Kidney epithelial cell (primary cell): Measurements from ENCODE around the gene MYO1C. TPM values are rescaled to one million over a fixed set of nuclear protein-coding genes. Genes with fewer than 3 reads are reported as not detected.

Source experiments
- DNase-seq: peaks from one replicate; pipeline ENCODE4 v3.0.0-alpha.2; 2010; ENCODE audit warnings: low read depth
- H3K27me3 ChIP-seq: 2 replicates; pipeline ENCODE4 v1.6.0; 2011; ENCODE audit warnings: low read length; ENCODE audit not compliant: control insufficient read depth, insufficient read depth
- H3K36me3 ChIP-seq: 2 replicates; pipeline ENCODE4 v1.5.1; 2011; ENCODE audit warnings: low read length; ENCODE audit not compliant: control insufficient read depth, insufficient read depth
- H3K4me3 ChIP-seq: 2 replicates; pipeline ENCODE4 v1.5.1; 2011; ENCODE audit warnings: low read depth, mild to moderate bottlenecking, control low read depth, low read length
- total RNA-seq: library from RNA; depleted of rRNA; stranded (reverse); fragments of >200 nt; gene quantifications from 2 replicates; pipeline ENCODE4 v1.2.3, GENCODE V29; 2015
- TF ChIP-seq, protein P1 (sequence below): IDR thresholded peaks from 2 replicates; pipeline ENCODE4 v1.5.1; 2011; ENCODE audit warnings: mild to moderate bottlenecking, moderate library complexity, low read length, control low read depth, inconsistent platforms; ENCODE audit not compliant: insufficient read depth, poor library complexity, severe bottlenecking

Gene MYO1C
- total RNA-seq, 1 donor from 2014 or later, result 131 TPM

DNA sequence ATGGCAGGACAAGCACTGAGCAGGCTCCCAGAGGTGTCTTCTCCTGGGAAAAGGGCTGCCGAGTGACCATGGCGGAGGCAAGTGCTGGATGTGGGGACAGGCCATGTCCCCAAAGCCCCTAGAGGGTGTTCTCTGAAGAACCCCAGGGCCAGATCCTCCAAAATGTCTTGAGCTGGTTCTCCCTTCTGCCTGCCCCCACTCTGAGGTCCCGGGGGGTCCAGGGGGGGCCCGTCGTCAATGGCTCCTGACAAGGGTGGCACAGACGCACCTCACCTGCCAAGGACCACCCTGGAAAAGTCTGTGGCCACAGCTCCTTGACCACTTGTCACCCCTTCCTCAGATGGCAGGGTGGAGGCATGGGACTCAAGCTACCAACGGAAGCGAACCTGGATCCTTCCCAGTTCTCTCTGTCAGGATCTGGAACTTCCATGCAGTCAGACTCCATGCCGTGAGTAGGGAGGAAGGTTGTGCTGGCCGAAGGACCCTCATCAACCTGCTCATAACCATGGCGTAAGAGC lies 2.3 kb upstream of the MYO1C start:
- DNase-seq, result no peak
- Histone ChIP-seq H3K27me3 (no peaks in the 10 kb centered on the region), H3K4me3 (no peak overlapping the region), H3K36me3 (no peaks in the 10 kb centered on the region)
- TF ChIP-seq, protein P1, sequence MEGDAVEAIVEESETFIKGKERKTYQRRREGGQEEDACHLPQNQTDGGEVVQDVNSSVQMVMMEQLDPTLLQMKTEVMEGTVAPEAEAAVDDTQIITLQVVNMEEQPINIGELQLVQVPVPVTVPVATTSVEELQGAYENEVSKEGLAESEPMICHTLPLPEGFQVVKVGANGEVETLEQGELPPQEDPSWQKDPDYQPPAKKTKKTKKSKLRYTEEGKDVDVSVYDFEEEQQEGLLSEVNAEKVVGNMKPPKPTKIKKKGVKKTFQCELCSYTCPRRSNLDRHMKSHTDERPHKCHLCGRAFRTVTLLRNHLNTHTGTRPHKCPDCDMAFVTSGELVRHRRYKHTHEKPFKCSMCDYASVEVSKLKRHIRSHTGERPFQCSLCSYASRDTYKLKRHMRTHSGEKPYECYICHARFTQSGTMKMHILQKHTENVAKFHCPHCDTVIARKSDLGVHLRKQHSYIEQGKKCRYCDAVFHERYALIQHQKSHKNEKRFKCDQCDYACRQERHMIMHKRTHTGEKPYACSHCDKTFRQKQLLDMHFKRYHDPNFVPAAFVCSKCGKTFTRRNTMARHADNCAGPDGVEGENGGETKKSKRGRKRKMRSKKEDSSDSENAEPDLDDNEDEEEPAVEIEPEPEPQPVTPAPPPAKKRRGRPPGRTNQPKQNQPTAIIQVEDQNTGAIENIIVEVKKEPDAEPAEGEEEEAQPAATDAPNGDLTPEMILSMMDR, result no peak

DNA sequence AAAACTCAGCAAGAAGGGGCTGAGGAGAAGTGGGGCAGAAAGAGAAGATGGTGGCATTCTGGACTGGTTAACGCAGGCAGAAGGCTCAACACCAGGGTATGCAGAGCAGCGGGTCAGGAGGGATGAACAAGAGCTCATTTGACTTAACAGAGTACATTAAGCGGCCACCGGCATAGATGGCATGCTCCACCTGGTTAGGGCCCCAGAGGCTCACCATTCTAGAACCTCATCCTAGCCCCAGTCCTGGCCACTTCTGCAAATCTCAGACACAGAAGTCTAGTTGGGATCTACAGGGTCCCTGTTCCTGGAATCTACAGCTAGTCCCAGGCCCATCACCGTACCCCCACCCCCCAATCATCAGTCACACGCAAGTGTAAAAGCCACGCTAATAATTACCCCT lies 1.7 kb upstream of the MYO1C start:
- no peaks in the 10 kb centered on the region for H3K27me3 ChIP-seq
- no peak for DNase-seq
- H3K36me3 ChIP-seq, result no peaks in the 10 kb centered on the region
- TF ChIP-seq, protein P1, result no peak
- no peak overlapping the region for H3K4me3 ChIP-seq

DNA sequence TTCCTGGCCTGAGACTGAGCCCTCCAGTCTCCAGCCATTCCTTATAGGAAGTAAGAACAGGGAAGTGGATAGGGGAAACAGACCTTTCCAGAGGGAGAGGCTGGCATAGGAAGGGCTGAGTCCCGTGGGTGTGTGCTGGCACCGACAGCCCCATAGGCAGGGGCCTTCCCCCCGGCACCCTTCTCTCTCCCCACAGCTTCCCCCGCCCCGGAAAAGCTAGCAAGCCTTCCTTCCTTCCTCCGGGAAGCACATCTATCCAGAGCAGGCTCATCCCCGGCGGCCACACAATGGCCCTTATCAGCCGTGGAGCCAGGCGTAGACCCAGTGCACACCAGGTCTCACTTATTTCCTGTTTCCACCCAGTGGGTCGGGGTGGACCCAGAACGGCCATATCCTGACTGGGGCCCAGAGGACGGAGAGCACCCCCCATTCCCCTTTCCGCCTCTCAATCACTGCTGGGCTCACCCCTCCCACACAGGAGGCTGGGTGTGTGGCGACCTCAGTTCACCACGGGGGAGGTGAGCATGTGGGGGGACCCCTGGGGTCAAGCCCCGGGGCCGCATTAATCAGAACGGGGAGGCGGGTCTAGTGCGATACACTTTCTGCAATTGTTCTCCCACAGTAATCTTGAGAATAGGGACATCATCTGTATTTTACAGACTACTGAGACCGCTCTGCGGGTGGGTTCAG lies 950 bp upstream of the MYO1C start:
- no peak for DNase-seq
- H3K36me3 ChIP-seq, result no peaks in the 10 kb centered on the region
- TF ChIP-seq, protein P1, result no peak
- H3K27me3 ChIP-seq, result no peaks in the 10 kb centered on the region
- H3K4me3 ChIP-seq, result no peak overlapping the region

DNA sequence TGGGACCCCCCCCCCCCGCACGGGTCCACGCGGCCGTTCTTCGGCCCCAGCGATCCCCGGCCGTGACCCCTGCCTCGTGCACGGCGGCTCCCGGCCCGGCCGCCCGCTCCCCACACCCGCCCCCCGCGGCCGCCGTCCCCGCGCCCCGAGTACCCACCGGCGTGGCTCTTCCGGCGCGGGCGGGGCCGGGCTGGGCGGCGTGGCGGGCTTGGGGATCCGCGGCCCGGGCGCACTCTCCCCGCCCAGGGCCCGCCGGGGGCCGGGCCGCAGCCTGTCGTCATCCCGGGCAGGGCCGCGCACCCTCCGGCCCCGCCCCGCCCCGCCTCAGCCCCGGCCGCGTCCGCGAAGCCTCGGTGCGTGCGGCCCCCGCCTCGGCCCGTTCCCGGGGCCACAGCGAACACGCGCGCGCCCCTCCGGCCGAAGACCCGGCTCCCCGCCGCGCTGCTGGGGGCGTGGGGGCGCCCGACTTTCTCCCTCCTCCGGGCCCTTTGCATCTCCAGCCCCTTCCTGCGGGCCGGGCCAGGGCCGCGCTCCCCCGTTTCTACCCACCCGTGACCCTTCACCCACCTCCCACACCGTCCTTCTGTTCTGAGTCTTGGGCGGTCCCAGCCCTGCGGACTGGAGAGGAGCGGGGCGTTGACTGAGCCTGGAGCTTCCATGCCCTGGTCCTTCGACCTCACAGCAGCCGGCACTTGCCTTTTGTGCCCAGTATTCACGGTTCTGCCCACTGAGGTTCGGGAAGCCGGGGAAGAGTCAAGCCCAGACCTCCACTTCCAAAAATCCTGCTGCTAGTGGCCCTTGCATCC lies 840 bp downstream of the MYO1C start:
- Histone ChIP-seq H3K4me3 (peak overlapping the region; percentile 66), H3K27me3 (no peaks in the 10 kb centered on the region), H3K36me3 (no peaks in the 10 kb centered on the region)
- TF ChIP-seq, protein P1, result no peak
- no peak for DNase-seq

DNA sequence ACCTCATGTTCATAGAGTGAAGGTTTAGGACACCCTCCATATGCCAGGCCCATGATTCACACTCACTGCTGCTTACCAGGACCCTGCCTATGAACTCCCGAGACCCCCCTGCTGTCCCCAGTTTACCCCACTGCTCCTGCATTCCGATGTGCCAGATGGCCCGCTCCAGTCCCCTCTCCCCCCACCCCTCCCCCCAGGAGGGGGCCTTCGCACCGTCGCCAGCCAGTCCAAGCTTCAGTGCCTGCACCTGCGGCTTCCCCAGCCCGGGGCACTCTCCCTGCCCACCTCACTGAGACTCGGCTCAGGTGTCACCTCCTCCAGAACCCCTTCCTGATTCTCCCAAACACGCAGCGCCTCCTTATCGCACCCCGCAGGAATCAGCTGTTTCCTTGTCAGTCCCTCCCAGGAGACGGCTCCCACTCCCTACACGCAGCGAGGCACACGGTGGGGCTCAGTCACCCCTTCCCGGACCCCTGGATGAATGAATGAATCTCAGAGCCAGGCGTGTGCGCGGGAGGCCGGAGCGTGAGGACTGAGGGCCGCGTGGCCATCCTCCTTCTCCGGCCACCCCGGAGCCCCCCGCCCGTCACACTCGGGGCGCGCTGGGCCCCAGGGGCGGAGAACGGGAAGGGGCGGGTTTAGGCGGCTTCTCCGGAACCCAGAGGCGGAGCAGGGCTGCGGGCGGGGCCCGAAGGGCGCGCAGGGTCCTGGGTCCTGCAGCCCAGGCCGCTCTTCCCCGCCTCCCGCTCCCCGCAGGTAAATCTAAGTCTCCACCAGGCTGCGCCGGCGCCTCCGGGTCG lies 1.6 kb downstream of the MYO1C start:
- H3K27me3 ChIP-seq, result no peaks in the 10 kb centered on the region
- peak overlapping the region; percentile 66 for H3K4me3 ChIP-seq
- TF ChIP-seq, protein P1, result no peak
- no peak for DNase-seq
- H3K36me3 ChIP-seq, result no peaks in the 10 kb centered on the region
